Measurements from ENCODE around the gene PIP5KL1. TPM values are rescaled to one million over a fixed set of nuclear protein-coding genes. Genes with fewer than 3 reads are reported as not detected.

The PIP5KL1 gene
- total RNA-seq, 1 experiment from 2014 or later, result 3.9 TPM

DNA sequence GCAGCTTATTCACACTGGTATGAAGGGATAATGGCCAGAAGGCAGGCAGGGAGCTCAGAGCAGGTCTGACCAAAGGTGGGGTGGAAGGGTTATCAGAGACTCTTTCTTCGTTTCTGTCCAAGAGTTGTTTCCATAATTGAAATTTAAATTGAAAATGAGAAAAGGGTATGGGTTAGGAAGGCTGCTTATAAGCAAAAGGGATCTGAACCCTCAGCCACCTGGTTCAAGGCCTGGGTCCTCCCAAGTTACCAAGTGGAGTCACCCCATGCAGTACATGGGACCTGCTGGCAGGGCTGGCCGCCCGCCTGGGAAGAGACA lies 32.4 kb upstream of the PIP5KL1 start:
- Histone ChIP-seq H3K27ac (ENCODE audit: low read depth, low read length, poor library complexity, severe bottlenecking) (peak overlapping the region; percentile 96), H3K4me3 (ENCODE audit: low read depth, low read length, poor library complexity, severe bottlenecking) (no peak overlapping the region)

GRCh38 chr9:127962278-127962677 lies 31.7 kb upstream of the PIP5KL1 start:
- no TSS peak for BruUV-seq (replicated peaks)
- peak overlapping the region; percentile 96 for H3K27ac ChIP-seq (ENCODE audit: low read depth, low read length, poor library complexity, severe bottlenecking)
- POLR2A ChIA-PET (ENCODE audit: low non-redundant PET), result no interaction called here

More for the DNA sequence above, 32.4 kb upstream of the PIP5KL1 start:
- no peak for TF ChIP-seq EZH2 (IDR thresholded peaks at IDR 0.05; ENCODE audit: borderline replicate concordance, low read depth, low read length, poor library complexity, severe bottlenecking)
- TF ChIP-seq CTCF (conservative IDR thresholded peaks at IDR 0.05; ENCODE audit: low read depth, low read length), result no peak
- no TSS peak for BruUV-seq (replicated peaks)
- CTCF ChIA-PET, result interaction anchor here (1.1 kb wide), 1 partner anchor 21 kb away, joined by 3 read pairs; no protein-coding TSS in a partner anchor
- Histone ChIP-seq H3K9me3 (ENCODE audit: low read depth, low read length, poor library complexity, severe bottlenecking) (no peaks in the 10 kb centered on the region), H3K4me1 (ENCODE audit: insufficient read depth, low read length, poor library complexity, severe bottlenecking) (peaks cover 79% of the 10 kb centered on the region), H3K27me3 (replicated peaks; ENCODE audit: insufficient read depth, low read depth, low read length, poor library complexity) (no peaks in the 10 kb centered on the region), H3K36me3 (ENCODE audit: insufficient read depth, low read length, poor library complexity, severe bottlenecking) (no peaks in the 10 kb centered on the region)
- POLR2A ChIA-PET (ENCODE audit: low non-redundant PET), result interaction anchor here (0.7 kb wide), 1 partner anchor 80 kb away, joined by 6 read pairs; no protein-coding TSS in a partner anchor
- intact Hi-C loops (cut with micrococcal nuclease; ENCODE audit: unreplicated experiment), result no loop called here
- no peak for DNase-seq (ENCODE audit: low spot score)

GRCh38 chr9:127961613-127962155 lies 31.1 kb upstream of the PIP5KL1 start:
- no TSS peak for BruUV-seq (replicated peaks)
- POLR2A ChIA-PET (ENCODE audit: low non-redundant PET), result no interaction called here
- TF ChIP-seq CTCF (conservative IDR thresholded peaks at IDR 0.05; ENCODE audit: low read depth, low read length), result no peak
- TF ChIP-seq EZH2 (IDR thresholded peaks at IDR 0.05; ENCODE audit: borderline replicate concordance, low read depth, low read length, poor library complexity, severe bottlenecking), result no peak
- Histone ChIP-seq H3K4me1 (ENCODE audit: insufficient read depth, low read length, poor library complexity, severe bottlenecking) (peaks cover 66% of the 10 kb centered on the region), H3K27me3 (replicated peaks; ENCODE audit: insufficient read depth, low read depth, low read length, poor library complexity) (no peaks in the 10 kb centered on the region), H3K36me3 (ENCODE audit: insufficient read depth, low read length, poor library complexity, severe bottlenecking) (no peaks in the 10 kb centered on the region), H3K4me3 (ENCODE audit: low read depth, low read length, poor library complexity, severe bottlenecking) (no peak overlapping the region), H3K27ac (ENCODE audit: low read depth, low read length, poor library complexity, severe bottlenecking) (peak overlapping the region; percentile 96), H3K9me3 (ENCODE audit: low read depth, low read length, poor library complexity, severe bottlenecking) (no peaks in the 10 kb centered on the region)
- DNase-seq (ENCODE audit: low spot score), result no peak
- intact Hi-C loops (cut with micrococcal nuclease; ENCODE audit: unreplicated experiment), result no loop called here
- CTCF ChIA-PET, result no interaction called here

More at GRCh38 chr9:127962278-127962677, 31.7 kb upstream of the PIP5KL1 start:
- Histone ChIP-seq H3K27me3 (replicated peaks; ENCODE audit: insufficient read depth, low read depth, low read length, poor library complexity) (no peaks in the 10 kb centered on the region), H3K4me3 (ENCODE audit: low read depth, low read length, poor library complexity, severe bottlenecking) (no peak overlapping the region), H3K4me1 (ENCODE audit: insufficient read depth, low read length, poor library complexity, severe bottlenecking) (peaks cover 72% of the 10 kb centered on the region), H3K9me3 (ENCODE audit: low read depth, low read length, poor library complexity, severe bottlenecking) (no peaks in the 10 kb centered on the region), H3K36me3 (ENCODE audit: insufficient read depth, low read length, poor library complexity, severe bottlenecking) (no peaks in the 10 kb centered on the region)
- intact Hi-C loops (cut with micrococcal nuclease; ENCODE audit: unreplicated experiment), result no loop called here
- no peak for DNase-seq (ENCODE audit: low spot score)
- CTCF ChIA-PET, result no interaction called here
- no peak for TF ChIP-seq CTCF (conservative IDR thresholded peaks at IDR 0.05; ENCODE audit: low read depth, low read length)
- no peak for TF ChIP-seq EZH2 (IDR thresholded peaks at IDR 0.05; ENCODE audit: borderline replicate concordance, low read depth, low read length, poor library complexity, severe bottlenecking)

All from A673 (cell line).